Neural progenitor cell (in vitro differentiated cells): Measurements from ENCODE around the gene RB1. TPM values are rescaled to one million over a fixed set of nuclear protein-coding genes. Genes with fewer than 3 reads are reported as not detected.

Source experiments
- DNase-seq: peaks from one replicate; pipeline ENCODE4 v3.0.0-alpha.2; 2016; ENCODE audit warnings: low spot score
- H2AFZ ChIP-seq: fragments of 200-600 bp; sonication (generic); replicated peaks from 2 replicates; pipeline ENCODE4 v1.6.1; 2016; ENCODE audit warnings: antibody characterized with exemption
- H3F3A ChIP-seq: fragments of 200-600 bp; sonication (generic); 2 replicates; pipeline ENCODE4 v1.6.1; 2016; ENCODE audit warnings: antibody characterized with exemption, low read depth
- H3K27ac ChIP-seq: fragments of 200-600 bp; sonication (generic); 2 replicates; pipeline ENCODE4 v1.5.1; 2016; ENCODE audit warnings: mild to moderate bottlenecking
- H3K27me3 ChIP-seq: fragments of 200-600 bp; sonication (generic); 2 replicates; pipeline ENCODE4 v1.6.1; 2016; ENCODE audit warnings: mild to moderate bottlenecking, moderate library complexity
- H3K36me3 ChIP-seq: fragments of 200-600 bp; sonication (generic); 2 replicates; pipeline ENCODE4 v1.5.1; 2016
- H3K4me1 ChIP-seq: fragments of 200-600 bp; sonication (generic); 2 replicates; pipeline ENCODE4 v1.6.1; 2016; ENCODE audit warnings: mixed run types
- H3K4me2 ChIP-seq: fragments of 200-600 bp; sonication (generic); 2 replicates; pipeline ENCODE4 v1.6.1; 2016
- H3K4me3 ChIP-seq: fragments of 200-600 bp; sonication (generic); 2 replicates; pipeline ENCODE4 v1.5.1; 2016
- H3K79me2 ChIP-seq: fragments of 200-600 bp; sonication (generic); 2 replicates; pipeline ENCODE4 v1.6.1; 2016; ENCODE audit warnings: low read depth
- H3K9ac ChIP-seq: fragments of 200-600 bp; sonication (generic); 2 replicates; pipeline ENCODE4 v1.6.1; 2016
- H3K9me3 ChIP-seq: fragments of 200-600 bp; sonication (generic); 2 replicates; pipeline ENCODE4 v1.5.1; 2016; ENCODE audit warnings: low read depth
- H4K20me1 ChIP-seq: fragments of 200-600 bp; sonication (generic); 2 replicates; pipeline ENCODE4 v1.6.1; 2016; ENCODE audit warnings: low read depth
- H3K27ac Mint-ChIP-seq: 3 replicates; pipeline ENCODE4 v1.8.0; 2021; ENCODE audit warnings: mixed read lengths
- H3K27me3 Mint-ChIP-seq: 2 replicates; pipeline ENCODE4 v1.8.0; 2022; ENCODE audit warnings: low read depth, mild to moderate bottlenecking, inconsistent platforms, moderate library complexity, mixed read lengths; ENCODE audit not compliant: insufficient read depth
- H3K36me3 Mint-ChIP-seq: 3 replicates; pipeline ENCODE4 v1.8.0; 2021; ENCODE audit warnings: mixed read lengths
- H3K4me1 Mint-ChIP-seq: 3 replicates; pipeline ENCODE4 v1.8.0; 2021; ENCODE audit warnings: mixed read lengths
- H3K4me3 Mint-ChIP-seq: 3 replicates; pipeline ENCODE4 v1.8.0; 2021; ENCODE audit warnings: mild to moderate bottlenecking, moderate library complexity, mixed read lengths
- H3K9me3 Mint-ChIP-seq: 3 replicates; pipeline ENCODE4 v1.8.0; 2020; ENCODE audit warnings: mixed read lengths
- EZH2 ChIP-seq: fragments of 200-600 bp; sonication (generic); IDR thresholded peaks from 2 replicates; pipeline ENCODE4 v1.6.1; 2017; ENCODE audit warnings: antibody characterized with exemption, mild to moderate bottlenecking, moderate library complexity
- EZH2phosphoT487 ChIP-seq: fragments of 200-600 bp; sonication (generic); IDR thresholded peaks from 2 replicates; pipeline ENCODE4 v1.6.1; 2017; ENCODE audit warnings: antibody characterized with exemption
- total RNA-seq: library from RNA; depleted of rRNA; stranded (reverse); fragments of >200 nt; gene quantifications from 2 replicates; pipeline ENCODE4 v1.2.3, GENCODE V29; 2015; ENCODE audit warnings: low replicate concordance
- TF ChIP-seq, protein P1 (sequence below): fragments of 200-600 bp; sonication (generic); IDR thresholded peaks from 2 replicates; pipeline ENCODE4 v1.5.1; 2017; ENCODE audit warnings: antibody characterized with exemption, mild to moderate bottlenecking

Gene RB1
- total RNA-seq, 1 donor from 2014 or later: 39.5 TPM

DNA sequence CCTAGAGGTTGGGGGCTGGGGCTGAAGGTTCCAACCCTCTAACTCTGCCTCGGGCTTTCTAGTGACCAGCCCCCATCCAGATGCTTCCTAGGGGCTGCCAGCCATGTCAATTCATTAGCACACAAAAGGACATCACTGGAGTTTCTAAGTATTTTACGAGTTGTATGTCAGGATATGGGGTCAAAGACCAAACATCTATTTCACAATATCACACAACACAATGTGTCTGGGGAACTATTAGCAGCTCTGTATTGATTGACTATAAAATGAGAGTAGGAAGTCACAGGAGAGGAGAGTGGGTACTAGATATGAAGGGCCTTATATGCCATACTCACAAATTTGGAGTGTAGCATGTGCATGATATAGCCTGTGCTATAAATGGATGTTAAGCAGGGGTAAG lies 67.3 kb downstream of the RB1 start:
- H3K36me3 ChIP-seq: peaks cover 6% of the 10 kb centered on the region
- Mint-ChIP-seq H3K9me3 (no peaks in the 10 kb centered on the region), H3K27me3 (no peaks in the 10 kb centered on the region), H3K4me1 (no peaks in the 10 kb centered on the region), H3K36me3 (peaks cover 10% of the 10 kb centered on the region), H3K27ac (no peak overlapping the region), H3K4me3 (no peak overlapping the region)
- no peaks in the 10 kb centered on the region for H3F3A ChIP-seq
- no peaks in the 10 kb centered on the region for H3K27me3 ChIP-seq
- no peak overlapping the region for H3K27ac ChIP-seq
- no peak overlapping the region for H3K9ac ChIP-seq
- no peaks in the 10 kb centered on the region for H3K9me3 ChIP-seq
- no peak for DNase-seq
- no peaks in the 10 kb centered on the region for H3K79me2 ChIP-seq
- TF ChIP-seq, protein P1, sequence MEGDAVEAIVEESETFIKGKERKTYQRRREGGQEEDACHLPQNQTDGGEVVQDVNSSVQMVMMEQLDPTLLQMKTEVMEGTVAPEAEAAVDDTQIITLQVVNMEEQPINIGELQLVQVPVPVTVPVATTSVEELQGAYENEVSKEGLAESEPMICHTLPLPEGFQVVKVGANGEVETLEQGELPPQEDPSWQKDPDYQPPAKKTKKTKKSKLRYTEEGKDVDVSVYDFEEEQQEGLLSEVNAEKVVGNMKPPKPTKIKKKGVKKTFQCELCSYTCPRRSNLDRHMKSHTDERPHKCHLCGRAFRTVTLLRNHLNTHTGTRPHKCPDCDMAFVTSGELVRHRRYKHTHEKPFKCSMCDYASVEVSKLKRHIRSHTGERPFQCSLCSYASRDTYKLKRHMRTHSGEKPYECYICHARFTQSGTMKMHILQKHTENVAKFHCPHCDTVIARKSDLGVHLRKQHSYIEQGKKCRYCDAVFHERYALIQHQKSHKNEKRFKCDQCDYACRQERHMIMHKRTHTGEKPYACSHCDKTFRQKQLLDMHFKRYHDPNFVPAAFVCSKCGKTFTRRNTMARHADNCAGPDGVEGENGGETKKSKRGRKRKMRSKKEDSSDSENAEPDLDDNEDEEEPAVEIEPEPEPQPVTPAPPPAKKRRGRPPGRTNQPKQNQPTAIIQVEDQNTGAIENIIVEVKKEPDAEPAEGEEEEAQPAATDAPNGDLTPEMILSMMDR: no peak
- no peak for TF ChIP-seq EZH2
- TF ChIP-seq EZH2phosphoT487: no peak
- H3K4me2 ChIP-seq: no peak overlapping the region
- H3K4me3 ChIP-seq: no peak overlapping the region
- H2AFZ ChIP-seq: no peak overlapping the region
- no peaks in the 10 kb centered on the region for H4K20me1 ChIP-seq
- no peaks in the 10 kb centered on the region for H3K4me1 ChIP-seq

DNA sequence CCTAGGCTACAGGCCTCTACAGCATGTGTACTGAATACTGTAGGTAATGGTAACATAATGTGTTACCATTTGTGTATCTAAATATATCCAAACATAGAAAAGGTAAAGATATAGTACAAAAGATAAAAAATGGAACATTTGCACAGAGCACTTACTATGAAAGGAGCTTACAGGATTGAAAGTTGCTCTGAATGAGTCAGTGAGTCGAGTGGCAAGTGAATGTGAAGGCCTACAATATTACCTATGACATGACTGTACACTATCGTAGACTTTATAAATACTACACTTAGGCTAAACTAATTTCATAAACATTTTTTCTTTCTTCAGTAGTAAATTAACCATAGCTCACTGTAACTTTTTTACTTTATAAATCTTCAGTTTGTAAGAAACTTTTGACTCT lies 74.3 kb downstream of the RB1 start:
- H3K36me3 ChIP-seq: peaks cover 6% of the 10 kb centered on the region
- no peak overlapping the region for H2AFZ ChIP-seq
- no peak overlapping the region for H3K9ac ChIP-seq
- H4K20me1 ChIP-seq: no peaks in the 10 kb centered on the region
- no peaks in the 10 kb centered on the region for H3K4me1 Mint-ChIP-seq
- TF ChIP-seq EZH2 (no peak), EZH2phosphoT487 (no peak)
- TF ChIP-seq, protein P1: no peak
- no peaks in the 10 kb centered on the region for H3K9me3 Mint-ChIP-seq
- H3K9me3 ChIP-seq: peaks cover 4% of the 10 kb centered on the region
- no peaks in the 10 kb centered on the region for H3F3A ChIP-seq
- H3K27ac Mint-ChIP-seq: no peak overlapping the region
- H3K27me3 ChIP-seq: no peaks in the 10 kb centered on the region
- H3K27ac ChIP-seq: no peak overlapping the region
- H3K36me3 Mint-ChIP-seq: peaks cover 17% of the 10 kb centered on the region
- no peaks in the 10 kb centered on the region for H3K27me3 Mint-ChIP-seq
- H3K4me3 ChIP-seq: no peak overlapping the region
- DNase-seq: no peak
- H3K4me2 ChIP-seq: no peak overlapping the region
- H3K79me2 ChIP-seq: no peaks in the 10 kb centered on the region
- no peak overlapping the region for H3K4me3 Mint-ChIP-seq
- no peaks in the 10 kb centered on the region for H3K4me1 ChIP-seq

DNA sequence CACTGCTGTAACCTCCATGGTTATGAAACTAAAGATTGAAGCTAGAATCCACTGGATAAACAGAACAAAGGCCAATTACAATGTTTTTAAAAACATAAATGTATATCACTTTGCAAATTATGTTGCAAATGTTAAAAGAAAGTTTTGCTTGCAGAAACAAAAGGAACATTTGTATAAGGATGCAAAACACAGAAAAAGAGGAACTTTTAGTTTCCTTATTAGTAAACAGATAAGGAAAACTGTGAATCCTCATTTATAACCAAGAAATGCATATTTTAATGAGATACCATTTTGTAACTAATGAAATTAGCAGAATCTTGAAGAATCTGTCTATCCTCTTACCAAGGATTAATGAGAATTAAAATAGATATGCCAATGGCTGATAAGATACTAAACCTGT lies 77.0 kb downstream of the RB1 start:
- Histone ChIP-seq H3K36me3 (no peaks in the 10 kb centered on the region), H3K27ac (no peak overlapping the region), H3K9me3 (peaks cover 4% of the 10 kb centered on the region), H4K20me1 (no peaks in the 10 kb centered on the region), H3K27me3 (no peaks in the 10 kb centered on the region), H3K9ac (no peak overlapping the region), H3K4me2 (no peak overlapping the region), H3K4me1 (no peaks in the 10 kb centered on the region), H2AFZ (no peak overlapping the region), H3F3A (no peaks in the 10 kb centered on the region), H3K4me3 (no peak overlapping the region), H3K79me2 (no peaks in the 10 kb centered on the region)
- no peaks in the 10 kb centered on the region for H3K27me3 Mint-ChIP-seq
- TF ChIP-seq EZH2phosphoT487 (no peak), EZH2 (no peak)
- TF ChIP-seq, protein P1: no peak
- no peaks in the 10 kb centered on the region for H3K4me1 Mint-ChIP-seq
- no peaks in the 10 kb centered on the region for H3K9me3 Mint-ChIP-seq
- peaks cover 13% of the 10 kb centered on the region for H3K36me3 Mint-ChIP-seq
- DNase-seq: no peak
- H3K4me3 Mint-ChIP-seq: no peak overlapping the region
- no peak overlapping the region for H3K27ac Mint-ChIP-seq

DNA sequence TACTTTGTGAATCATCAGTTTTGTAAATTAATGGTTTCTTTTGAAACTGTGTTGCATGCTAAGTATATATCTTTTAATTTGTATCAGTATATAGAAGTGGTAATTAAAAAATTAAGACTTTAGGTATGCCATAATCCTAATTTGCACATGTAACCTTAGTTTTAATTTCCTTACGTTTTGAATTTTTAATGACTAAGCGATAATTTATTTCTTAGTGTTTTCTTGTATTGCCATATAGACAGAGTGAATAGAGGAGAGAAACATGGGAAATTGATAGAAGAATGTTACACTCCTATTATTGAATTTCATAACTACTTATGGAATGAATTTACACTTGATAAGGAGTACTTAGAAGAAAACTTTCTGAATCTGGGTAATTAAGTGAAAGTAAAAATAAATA lies 79.8 kb downstream of the RB1 start:
- no peaks in the 10 kb centered on the region for H3K9me3 Mint-ChIP-seq
- Histone ChIP-seq H3F3A (no peaks in the 10 kb centered on the region), H3K9ac (no peak overlapping the region), H3K4me3 (no peak overlapping the region), H3K4me2 (no peak overlapping the region), H3K79me2 (no peaks in the 10 kb centered on the region), H3K27me3 (no peaks in the 10 kb centered on the region), H2AFZ (no peak overlapping the region), H3K4me1 (no peaks in the 10 kb centered on the region), H4K20me1 (no peaks in the 10 kb centered on the region), H3K9me3 (peaks cover 4% of the 10 kb centered on the region), H3K36me3 (no peaks in the 10 kb centered on the region), H3K27ac (no peak overlapping the region)
- no peak overlapping the region for H3K27ac Mint-ChIP-seq
- no peaks in the 10 kb centered on the region for H3K4me1 Mint-ChIP-seq
- no peak for TF ChIP-seq EZH2
- TF ChIP-seq, protein P1: no peak
- TF ChIP-seq EZH2phosphoT487: no peak
- no peak overlapping the region for H3K4me3 Mint-ChIP-seq
- no peaks in the 10 kb centered on the region for H3K27me3 Mint-ChIP-seq
- DNase-seq: no peak
- H3K36me3 Mint-ChIP-seq: peaks cover 11% of the 10 kb centered on the region
